H9 (cell line): ENCODE results near the gene TRAF3. TPM values are rescaled to one million over a fixed set of nuclear protein-coding genes. Genes with fewer than 3 reads are reported as not detected.
A peak's percentile ranks its signal among the peaks of the same experiment; 100 is the strongest.

Source experiments
- DNase-seq: peaks from one replicate; pipeline ENCODE4 v3.0.0-alpha.2; 2017
- H2AFZ ChIP-seq: one replicate; pipeline ENCODE4 v1.6.1; 2013; ENCODE audit warnings: mild to moderate bottlenecking, low read length, control low read depth, moderate library complexity
- H2AK5ac ChIP-seq: 2 replicates; pipeline ENCODE4 v1.6.1; 2013; ENCODE audit warnings: low read length, control low read depth, mixed read lengths; ENCODE audit not compliant: insufficient read length
- H2BK120ac ChIP-seq: one replicate; pipeline ENCODE4 v1.6.1; 2013; ENCODE audit warnings: low read depth, mild to moderate bottlenecking, low read length, control low read depth, inconsistent platforms; ENCODE audit not compliant: poor library complexity, severe bottlenecking
- H2BK12ac ChIP-seq: 2 replicates; pipeline ENCODE4 v1.6.1; 2013; ENCODE audit warnings: low read length, control low read depth, mixed read lengths, low read depth; ENCODE audit not compliant: insufficient read length
- H2BK15ac ChIP-seq: 2 replicates; pipeline ENCODE4 v1.6.1; 2013; ENCODE audit warnings: low read depth, low read length, control low read depth
- H2BK20ac ChIP-seq: one replicate; pipeline ENCODE4 v1.6.1; 2013; ENCODE audit warnings: low read depth, mild to moderate bottlenecking, low read length, control low read depth, inconsistent platforms; ENCODE audit not compliant: poor library complexity, severe bottlenecking
- H2BK5ac ChIP-seq: 2 replicates; pipeline ENCODE4 v1.6.1; 2013; ENCODE audit warnings: low read length, control low read depth, mixed read lengths; ENCODE audit not compliant: insufficient read length
- H3K14ac ChIP-seq: 2 replicates; pipeline ENCODE4 v1.6.1; 2013; ENCODE audit warnings: low read length, control low read depth; ENCODE audit not compliant: insufficient read depth
- H3K18ac ChIP-seq: 2 replicates; pipeline ENCODE4 v1.6.1; 2013; ENCODE audit warnings: low read depth, mild to moderate bottlenecking, mixed read lengths, low read length, control low read depth; ENCODE audit not compliant: insufficient read length
- H3K23ac ChIP-seq: 2 replicates; pipeline ENCODE4 v1.6.1; 2013; ENCODE audit warnings: low read length, control low read depth, mixed read lengths, low read depth; ENCODE audit not compliant: insufficient read length
- H3K23me2 ChIP-seq: 2 replicates; pipeline ENCODE4 v1.6.1; 2013; ENCODE audit warnings: low read depth, mild to moderate bottlenecking, mixed read lengths, low read length, control low read depth; ENCODE audit not compliant: insufficient read length, poor library complexity, severe bottlenecking
- H3K27ac ChIP-seq: 2 replicates; pipeline ENCODE4 v1.5.1; 2013; ENCODE audit warnings: low read length, control low read depth, mixed read lengths, low read depth; ENCODE audit not compliant: insufficient read length
- H3K27me3 ChIP-seq: 2 replicates; pipeline ENCODE4 v1.6.1; 2013; ENCODE audit warnings: low read length, control low read depth, inconsistent platforms; ENCODE audit not compliant: insufficient read depth
- H3K4ac ChIP-seq: 2 replicates; pipeline ENCODE4 v1.6.1; 2013; ENCODE audit warnings: low read depth, mild to moderate bottlenecking, control low read depth, inconsistent platforms, low read length, moderate library complexity
- H3K4me1 ChIP-seq: 2 replicates; pipeline ENCODE4 v1.6.1; 2013; ENCODE audit warnings: low read length, control low read depth, inconsistent platforms; ENCODE audit not compliant: insufficient read depth
- H3K4me2 ChIP-seq: 2 replicates; pipeline ENCODE4 v1.6.1; 2013; ENCODE audit warnings: low read length, control low read depth, mixed read lengths; ENCODE audit not compliant: insufficient read length, insufficient read depth
- H3K56ac ChIP-seq: 2 replicates; pipeline ENCODE4 v1.6.1; 2013; ENCODE audit warnings: low read depth, mild to moderate bottlenecking, mixed read lengths, low read length, control low read depth; ENCODE audit not compliant: insufficient read length
- H3K79me1 ChIP-seq: 2 replicates; pipeline ENCODE4 v1.6.1; 2013; ENCODE audit warnings: low read depth, mild to moderate bottlenecking, moderate library complexity, low read length, control low read depth, inconsistent platforms; ENCODE audit not compliant: insufficient read depth, poor library complexity, severe bottlenecking
- H3K79me2 ChIP-seq: 2 replicates; pipeline ENCODE4 v1.6.1; 2013; ENCODE audit warnings: low read length, control low read depth, inconsistent platforms; ENCODE audit not compliant: insufficient read depth
- H3K9ac ChIP-seq: 2 replicates; pipeline ENCODE4 v1.6.1; 2013; ENCODE audit warnings: low read length, control low read depth, mixed read lengths; ENCODE audit not compliant: insufficient read length; ENCODE audit errors: extremely low read depth
- H3K9me3 ChIP-seq: one replicate; pipeline ENCODE4 v1.6.1; 2013; ENCODE audit warnings: low read depth, low read length, inconsistent platforms; ENCODE audit not compliant: control insufficient read depth
- H3T11ph ChIP-seq: one replicate; pipeline ENCODE4 v1.6.1; 2013; ENCODE audit warnings: mild to moderate bottlenecking, low read length, control low read depth, inconsistent platforms
- H4K20me1 ChIP-seq: one replicate; pipeline ENCODE4 v1.6.1; 2013; ENCODE audit not compliant: control insufficient read depth, insufficient read length, insufficient read depth
- H4K5ac ChIP-seq: 2 replicates; pipeline ENCODE4 v1.6.1; 2013; ENCODE audit warnings: low read depth, mild to moderate bottlenecking, mixed read lengths, low read length, control low read depth; ENCODE audit not compliant: insufficient read length
- H4K8ac ChIP-seq: replicated peaks from 2 replicates; pipeline ENCODE4 v1.6.1; 2013; ENCODE audit warnings: low read length, control low read depth, mixed read lengths, low read depth; ENCODE audit not compliant: insufficient read length
- H4K91ac ChIP-seq: 2 replicates; pipeline ENCODE4 v1.6.1; 2013; ENCODE audit warnings: low read depth, mild to moderate bottlenecking, moderate library complexity, mixed read lengths, low read length, control low read depth; ENCODE audit not compliant: insufficient read length
- H3K27ac Mint-ChIP-seq, 3 experiments: 2 replicates in 2 of 3; 3 replicates in 1 of 3; pipeline ENCODE4 v1.8.0; 2020 to 2021; ENCODE audit warnings: mixed read lengths in 3 of 3, mild to moderate bottlenecking in 1 of 3, moderate library complexity in 1 of 3
- H3K27me3 Mint-ChIP-seq: 2 replicates; pipeline ENCODE4 v1.8.0; 2021; ENCODE audit warnings: low read depth, mild to moderate bottlenecking, moderate library complexity, mixed read lengths
- H3K36me3 Mint-ChIP-seq, 3 experiments: 2 replicates in 2 of 3; 3 replicates in 1 of 3; pipeline ENCODE4 v1.8.0; 2020 to 2021; ENCODE audit warnings: low read depth in 3 of 3, mixed read lengths in 3 of 3; ENCODE audit not compliant: insufficient read depth in 1 of 3
- H3K4me1 Mint-ChIP-seq, 2 experiments: 2 replicates each; pipeline ENCODE4 v1.8.0; 2020; ENCODE audit warnings: mixed read lengths in 2 of 2
- H3K4me3 Mint-ChIP-seq, 2 experiments: 2 replicates in 1 of 2; 3 replicates in 1 of 2; pipeline ENCODE4 v1.8.0; 2020 to 2021; ENCODE audit warnings: mild to moderate bottlenecking in 2 of 2, mixed read lengths in 2 of 2, moderate library complexity in 1 of 2
- H3K9me3 Mint-ChIP-seq, 2 experiments: 2 replicates in 1 of 2; 3 replicates in 1 of 2; pipeline ENCODE4 v1.8.0; 2020; ENCODE audit warnings: mild to moderate bottlenecking in 2 of 2, mixed read lengths in 2 of 2, moderate library complexity in 1 of 2
- WGBS: extraction: QIAGEN DNeasy Blood & Tissue Kit; methylation state at CpG from one replicate; pipeline ENCODE4 v1.1.7; 2013; ENCODE audit warnings: missing lambda C conversion rate, low lambda C conversion rate, mixed read lengths; ENCODE audit not compliant: insufficient read length; ENCODE audit errors: extremely low coverage; 5-methylcytosine and 5-hydroxymethylcytosine counted together
- total RNA-seq: library from RNA; stranded (reverse); gene quantifications from 2 replicates; pipeline ENCODE4 v1.2.1, GENCODE V29; 2021
- TF ChIP-seq, protein P1 (sequence below): fragments of 200-600 bp; sonication (generic); conservative IDR thresholded peaks from 3 replicates; pipeline ENCODE4 v1.8.0; 2021; ENCODE audit warnings: antibody characterized with exemption, mild to moderate bottlenecking

Gene TRAF3
- total RNA-seq, 1 experiment from 2014 or later = 9.6 TPM

DNA sequence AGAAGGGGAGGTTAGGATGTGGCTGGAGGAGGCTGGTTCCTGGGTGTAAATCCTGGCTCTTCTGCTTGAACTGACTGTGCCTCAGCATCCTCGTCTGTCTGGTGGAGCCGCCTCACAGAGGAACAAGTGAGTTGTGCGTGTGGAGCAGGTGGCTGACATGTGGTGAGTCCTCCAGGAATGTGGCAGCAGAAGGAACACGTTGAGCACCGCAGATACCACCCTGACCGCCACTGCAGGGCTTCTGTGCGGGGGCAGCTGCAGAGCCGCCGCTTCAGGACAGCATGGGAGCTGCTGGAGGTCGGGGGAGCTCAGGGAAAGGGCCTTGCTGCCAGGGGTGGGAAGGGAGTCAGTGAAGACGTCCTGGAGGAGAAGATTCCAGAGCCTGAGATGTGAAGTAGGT lies 48.9 kb downstream of the TRAF3 start:
- Histone ChIP-seq H3K56ac (no peak overlapping the region), H3K14ac (no peak overlapping the region; the same call in 1 of the 2 replicates), H3K27ac (no peak overlapping the region), H4K20me1 (no peaks in the 10 kb centered on the region), H3K4me1 (peaks cover 9% of the 10 kb centered on the region), H2BK20ac (no peak overlapping the region), H2BK15ac (no peak overlapping the region), H3K9ac (no peak overlapping the region), H3T11ph (no peak overlapping the region), H3K79me2 (peaks cover 2% of the 10 kb centered on the region; the same call in 1 of the 2 replicates), H3K23me2 (no peaks in the 10 kb centered on the region), H3K9me3 (no peaks in the 10 kb centered on the region), H4K8ac (no peak overlapping the region), H2BK12ac (no peak overlapping the region), H3K18ac (no peak overlapping the region), H2AK5ac (no peak overlapping the region), H2BK5ac (no peak overlapping the region), H4K91ac (no peak overlapping the region), H2BK120ac (no peak overlapping the region), H3K4ac (no peak overlapping the region), H3K23ac (no peak overlapping the region), H3K4me2 (no peak overlapping the region), H4K5ac (no peak overlapping the region), H3K79me1 (no peaks in the 10 kb centered on the region), H3K27me3 (no peaks in the 10 kb centered on the region), H2AFZ (no peak overlapping the region)
- H3K4me1 Mint-ChIP-seq = peaks cover 51 to 58% of the 10 kb centered on the region in 2 experiments
- no peak for DNase-seq
- no peaks in the 10 kb centered on the region for H3K9me3 Mint-ChIP-seq
- peak overlapping the region; percentile 16 to 38 (median 26); a peak in 4 of 7 replicates for H3K27ac Mint-ChIP-seq
- no peak overlapping the region for H3K4me3 Mint-ChIP-seq
- TF ChIP-seq, protein P1, sequence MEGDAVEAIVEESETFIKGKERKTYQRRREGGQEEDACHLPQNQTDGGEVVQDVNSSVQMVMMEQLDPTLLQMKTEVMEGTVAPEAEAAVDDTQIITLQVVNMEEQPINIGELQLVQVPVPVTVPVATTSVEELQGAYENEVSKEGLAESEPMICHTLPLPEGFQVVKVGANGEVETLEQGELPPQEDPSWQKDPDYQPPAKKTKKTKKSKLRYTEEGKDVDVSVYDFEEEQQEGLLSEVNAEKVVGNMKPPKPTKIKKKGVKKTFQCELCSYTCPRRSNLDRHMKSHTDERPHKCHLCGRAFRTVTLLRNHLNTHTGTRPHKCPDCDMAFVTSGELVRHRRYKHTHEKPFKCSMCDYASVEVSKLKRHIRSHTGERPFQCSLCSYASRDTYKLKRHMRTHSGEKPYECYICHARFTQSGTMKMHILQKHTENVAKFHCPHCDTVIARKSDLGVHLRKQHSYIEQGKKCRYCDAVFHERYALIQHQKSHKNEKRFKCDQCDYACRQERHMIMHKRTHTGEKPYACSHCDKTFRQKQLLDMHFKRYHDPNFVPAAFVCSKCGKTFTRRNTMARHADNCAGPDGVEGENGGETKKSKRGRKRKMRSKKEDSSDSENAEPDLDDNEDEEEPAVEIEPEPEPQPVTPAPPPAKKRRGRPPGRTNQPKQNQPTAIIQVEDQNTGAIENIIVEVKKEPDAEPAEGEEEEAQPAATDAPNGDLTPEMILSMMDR = no peak
- WGBS = no CpG with 5 or more reads among the region's 11 CpGs
- no peaks in the 10 kb centered on the region for H3K27me3 Mint-ChIP-seq
- no peaks in the 10 kb centered on the region for H3K36me3 Mint-ChIP-seq
